WTC11 (cell line): Measurements from ENCODE around the gene USH1C. TPM values are rescaled to one million over a fixed set of nuclear protein-coding genes. Genes with fewer than 3 reads are reported as not detected.

Source experiments
- ATAC-seq: fragments of 200-7000 bp; cut with Tn5 transposase; 2 replicates; pipeline ENCODE4 v1.10.0; 2021; ENCODE audit warnings: mild to moderate bottlenecking, moderate library complexity
- CTCF ChIA-PET: fragments of 300-600 bp; sonication (Branson Sonifier 250); formaldehyde crosslinking; loops from one replicate; lab custom pipeline; 2021; ENCODE audit warnings: antibody characterized with exemption; lab: Charles Lee
- POLR2A ChIA-PET: fragments of 350-600 bp; sonication (Branson Sonifier 250); formaldehyde crosslinking; loops from one replicate; lab custom pipeline; 2021; ENCODE audit warnings: antibody characterized with exemption; lab: Charles Lee
- DNase-seq: peaks from one replicate; pipeline ENCODE4 v3.0.0; 2021; ENCODE audit warnings: low spot score
- H3K27ac Mint-ChIP-seq: 2 replicates; pipeline ENCODE4 v1.8.0; 2021; ENCODE audit warnings: mixed read lengths
- H3K27me3 Mint-ChIP-seq: 2 replicates; pipeline ENCODE4 v1.8.0; 2021; ENCODE audit warnings: low read depth, mild to moderate bottlenecking, moderate library complexity, mixed read lengths
- H3K36me3 Mint-ChIP-seq: 2 replicates; pipeline ENCODE4 v1.8.0; 2021; ENCODE audit warnings: mixed read lengths
- H3K4me1 Mint-ChIP-seq: 2 replicates; pipeline ENCODE4 v1.8.0; 2022; ENCODE audit warnings: mixed read lengths
- H3K4me3 Mint-ChIP-seq: 2 replicates; pipeline ENCODE4 v1.8.0; 2021; ENCODE audit warnings: mild to moderate bottlenecking, moderate library complexity, mixed read lengths
- H3K9me3 Mint-ChIP-seq: 2 replicates; pipeline ENCODE4 v1.8.0; 2021; ENCODE audit warnings: mixed read lengths
- ATF2 ChIP-seq: sonication (generic); formaldehyde crosslinking; IDR thresholded peaks from 2 replicates; pipeline ENCODE4 v1.8.1; 2022; ENCODE audit warnings: low read depth, missing genetic modification reagents, borderline replicate concordance
- ATF6 ChIP-seq: sonication (generic); formaldehyde crosslinking; IDR thresholded peaks from 2 replicates; pipeline ENCODE4 v1.8.1; 2023; ENCODE audit warnings: mild to moderate bottlenecking, missing genetic modification reagents
- CDX4 ChIP-seq: fragments of 250-450 bp; sonication (Bioruptor Pico); IDR thresholded peaks from 2 replicates; pipeline ENCODE4 v1.9.0; 2021; ENCODE audit warnings: moderate library complexity, mild to moderate bottlenecking, inconsistent platforms, borderline replicate concordance
- E2F4 ChIP-seq: sonication (generic); formaldehyde crosslinking; IDR thresholded peaks from 2 replicates; pipeline ENCODE4 v1.8.1; 2022; ENCODE audit warnings: low read depth, mild to moderate bottlenecking, moderate library complexity, missing genetic modification reagents, borderline replicate concordance
- E2F5 ChIP-seq: sonication (generic); formaldehyde crosslinking; IDR thresholded peaks from 2 replicates; pipeline ENCODE4 v1.8.1; 2022; ENCODE audit warnings: mild to moderate bottlenecking, moderate library complexity, missing genetic modification reagents
- ELF4 ChIP-seq: sonication (generic); formaldehyde crosslinking; IDR thresholded peaks from 2 replicates; pipeline ENCODE4 v1.8.1; 2022; ENCODE audit warnings: low read depth, mild to moderate bottlenecking, moderate library complexity, missing genetic modification reagents
- EMX1 ChIP-seq: fragments of 250-450 bp; sonication (Bioruptor Pico); IDR thresholded peaks from 2 replicates; pipeline ENCODE4 v1.8.0; 2021; ENCODE audit warnings: mild to moderate bottlenecking
- ERG ChIP-seq: fragments of 250-450 bp; sonication (Bioruptor Pico); IDR thresholded peaks from 2 replicates; pipeline ENCODE4 v1.8.0; 2021; ENCODE audit warnings: mild to moderate bottlenecking
- HMGA2 ChIP-seq: fragments of 250-450 bp; sonication (Bioruptor Pico); IDR thresholded peaks from 2 replicates; pipeline ENCODE4 v1.4.0; 2021; ENCODE audit warnings: mild to moderate bottlenecking, moderate library complexity
- NFYB ChIP-seq: sonication (generic); formaldehyde crosslinking; conservative IDR thresholded peaks from 2 replicates; pipeline ENCODE4 v1.8.0; 2022; ENCODE audit warnings: low read depth, missing genetic modification reagents
- PREB ChIP-seq: sonication (generic); formaldehyde crosslinking; IDR thresholded peaks from 2 replicates; pipeline ENCODE4 v1.8.1; 2022; ENCODE audit warnings: mild to moderate bottlenecking, missing genetic modification reagents, moderate library complexity, borderline replicate concordance
- RELA ChIP-seq: sonication (generic); formaldehyde crosslinking; IDR thresholded peaks from 2 replicates; pipeline ENCODE4 v1.8.1; 2022; ENCODE audit warnings: missing genetic modification reagents, mild to moderate bottlenecking, borderline replicate concordance
- RORB ChIP-seq: fragments of 250-450 bp; sonication (Bioruptor Pico); IDR thresholded peaks from 2 replicates; pipeline ENCODE4 v1.9.0; 2021; ENCODE audit warnings: mild to moderate bottlenecking
- SP1 ChIP-seq: sonication (generic); formaldehyde crosslinking; conservative IDR thresholded peaks from 2 replicates; pipeline ENCODE4 v1.8.1; 2022; ENCODE audit warnings: missing genetic modification reagents
- TCF7 ChIP-seq: sonication (generic); formaldehyde crosslinking; IDR thresholded peaks from 2 replicates; pipeline ENCODE4 v1.8.0; 2022; ENCODE audit warnings: mild to moderate bottlenecking, low read depth, missing genetic modification reagents, moderate library complexity
- TEAD4 ChIP-seq: sonication (generic); formaldehyde crosslinking; IDR thresholded peaks from 2 replicates; pipeline ENCODE4 v1.8.0; 2022; ENCODE audit warnings: mild to moderate bottlenecking, missing genetic modification reagents
- ZNF423 ChIP-seq: fragments of 250-450 bp; sonication (Bioruptor Pico); IDR thresholded peaks from 2 replicates; pipeline ENCODE4 v2.1.2; 2022; ENCODE audit warnings: mild to moderate bottlenecking, moderate library complexity
- ZNF512 ChIP-seq: sonication (generic); formaldehyde crosslinking; IDR thresholded peaks from 2 replicates; pipeline ENCODE4 v1.8.1; 2022; ENCODE audit warnings: missing genetic modification reagents, borderline replicate concordance
- ZNF532 ChIP-seq: fragments of 250-450 bp; sonication (Bioruptor Pico); IDR thresholded peaks from 2 replicates; pipeline ENCODE4 v1.9.0; 2021; ENCODE audit warnings: mild to moderate bottlenecking, borderline replicate concordance
- ZSCAN18 ChIP-seq: fragments of 250-450 bp; sonication (Bioruptor Pico); IDR thresholded peaks from 2 replicates; pipeline ENCODE4 v2.1.2; 2022; ENCODE audit warnings: mild to moderate bottlenecking, moderate library complexity
- total RNA-seq: library from RNA; stranded (reverse); gene quantifications from 3 replicates; pipeline ENCODE4 v1.2.3, GENCODE V29; 2021

The USH1C gene
- total RNA-seq, 1 experiment from 2014 or later = 3.9 TPM

GRCh38 chr11:17459236-17459896, 84.8 kb downstream of the USH1C start:
- Mint-ChIP-seq H3K4me1 (peaks cover 21% of the 10 kb centered on the region), H3K36me3 (no peaks in the 10 kb centered on the region), H3K27ac (no peak overlapping the region), H3K9me3 (no peaks in the 10 kb centered on the region), H3K27me3 (no peaks in the 10 kb centered on the region), H3K4me3 (no peak overlapping the region)
- ATAC-seq = no peak
- ChIA-PET POLR2A (no interaction called here), CTCF (interaction anchor here (1.1 to 3.0 kb wide), 3 partner anchors 14 to 69 kb away, joined by 4 to 16 read pairs (median 8); partner anchors contain the start of gene ABCC8)
- DNase-seq = no peak
- TF ChIP-seq ZSCAN18 (no peak), TCF7 (no peak), SP1 (CRISPR knock-in tag) (no peak), E2F5 (CRISPR knock-in tag) (no peak), NFYB (CRISPR knock-in tag) (no peak), RORB (CRISPR knock-in tag) (no peak), EMX1 (CRISPR knock-in tag) (no peak), ZNF512 (CRISPR knock-in tag) (no peak), E2F4 (CRISPR knock-in tag) (no peak), ATF6 (no peak), ELF4 (CRISPR knock-in tag) (no peak), CDX4 (CRISPR knock-in tag) (no peak), HMGA2 (CRISPR knock-in tag) (no peak), ZNF423 (CRISPR knock-in tag) (no peak), ZNF532 (CRISPR knock-in tag) (no peak), TEAD4 (CRISPR knock-in tag) (no peak), ATF2 (no peak), PREB (CRISPR knock-in tag) (no peak), RELA (CRISPR knock-in tag) (no peak), ERG (CRISPR knock-in tag) (no peak)
